Measurements from ENCODE around the gene C5orf24. TPM values are rescaled to one million over a fixed set of nuclear protein-coding genes. Genes with fewer than 3 reads are reported as not detected.
"Not testable (repeated sequence)": the region's sequence is repeated elsewhere in the genome, so short reads cannot be mapped to it uniquely, and the experiment has no call there.

C5orf24 gene
- 52.2 and 76.2 TPM in 2 replicates for total RNA-seq

DNA sequence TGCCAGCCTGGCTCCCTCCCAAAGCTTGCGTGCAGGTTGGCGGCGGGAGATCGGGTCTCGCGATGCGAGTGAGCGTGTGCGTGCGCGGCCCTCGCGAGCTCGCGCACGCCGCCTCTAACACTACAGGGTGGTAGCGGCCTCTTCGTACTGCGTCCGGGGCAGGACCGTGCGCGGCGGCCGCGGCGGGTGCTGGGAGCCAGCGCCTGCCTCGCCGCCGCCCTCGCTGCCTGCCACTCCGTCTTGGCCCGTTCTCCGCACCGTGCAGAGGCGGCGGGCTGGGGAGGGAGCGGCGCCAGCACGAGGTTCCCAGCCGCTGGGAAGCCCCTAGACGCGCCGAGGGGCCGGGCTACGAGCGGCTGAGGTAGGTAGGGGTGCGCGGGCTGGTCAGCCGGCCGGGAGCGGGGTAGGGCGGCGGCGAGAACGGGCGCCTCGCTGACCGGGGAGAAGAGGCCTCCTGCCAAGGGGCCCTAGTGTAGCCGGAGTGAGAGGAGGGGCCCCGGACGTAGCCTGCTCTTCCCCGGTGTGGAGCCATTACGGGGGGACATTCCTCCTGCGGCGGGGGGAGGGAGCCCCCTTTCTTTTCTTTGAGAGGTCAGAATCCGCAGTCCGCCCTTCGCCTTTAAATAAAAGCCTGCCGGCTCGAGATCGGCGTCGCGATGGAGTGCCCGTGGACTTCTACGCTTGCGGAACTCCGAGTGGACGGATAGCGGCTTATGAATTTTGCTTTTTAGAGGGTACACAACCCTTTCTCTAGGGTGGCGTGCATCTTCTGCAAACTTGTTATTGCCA is at the start of gene C5orf24:
Gene C5orf24, plus strand, starts transcription at position 117 of the 789 bp plus-strand sequence. CDS start 8,933 bp downstream, outside the sequence.
- peak; percentile 99 for DNase-seq

GRCh38 chr5:134798468-134798867 is 47.3 kb upstream of the C5orf24 start:
- no peak for DNase-seq

GRCh38 chr5:134803821-134804220 is 41.9 kb upstream of the C5orf24 start:
- DNase-seq, result no peak

GRCh38 chr5:134813407-134813806 is 32.4 kb upstream of the C5orf24 start:
- no peak for DNase-seq

DNA sequence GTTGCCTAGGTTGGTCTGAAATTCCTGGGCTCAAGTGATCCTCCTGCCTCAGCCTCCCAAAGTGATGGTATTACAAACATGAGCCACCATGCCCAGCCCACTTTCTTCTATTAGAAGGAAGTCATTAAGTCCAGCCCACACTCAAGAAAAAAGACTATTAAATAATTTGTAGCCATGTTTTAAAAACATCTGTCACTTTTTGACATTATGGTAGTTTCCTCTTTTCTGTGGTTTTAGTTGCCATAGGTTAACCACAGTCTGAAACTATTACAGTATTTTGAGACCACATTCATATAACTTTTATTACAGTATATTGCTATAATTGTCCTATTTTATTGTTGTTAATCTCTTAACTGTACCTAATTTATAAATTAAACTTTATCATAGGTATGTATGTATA is 31.9 kb upstream of the C5orf24 start:
- no peak for DNase-seq

GRCh38 chr5:134817006-134817405 is 28.8 kb upstream of the C5orf24 start:
- DNase-seq, result no peak

- DNase-seq, result no peak
These were observed 27.0 kb upstream of the C5orf24 start for GRCh38 chr5:134818776-134819175.

- no peak for DNase-seq
These were observed 26.3 kb upstream of the C5orf24 start for GRCh38 chr5:134819407-134819963.

DNA sequence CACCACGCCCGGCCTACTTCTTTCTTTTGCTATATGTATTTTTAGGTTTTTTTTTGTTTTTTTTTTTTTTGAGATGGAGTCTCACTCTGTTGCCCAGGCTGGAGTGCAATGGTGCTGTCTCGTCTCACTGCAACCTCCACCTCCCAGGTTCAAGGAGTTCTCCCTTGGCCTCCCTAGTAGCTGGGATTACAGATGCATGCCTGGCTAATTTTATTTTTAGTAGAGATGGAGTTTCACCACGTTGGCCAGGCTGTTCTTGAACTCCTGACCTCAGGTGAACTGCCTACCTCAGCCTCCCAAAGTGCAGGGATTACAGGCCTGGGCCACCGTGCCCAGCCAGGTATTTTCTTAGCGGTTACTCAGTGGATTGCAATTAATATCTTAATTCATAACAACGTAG is 23.9 kb upstream of the C5orf24 start:
- DNase-seq, result no peak

DNA sequence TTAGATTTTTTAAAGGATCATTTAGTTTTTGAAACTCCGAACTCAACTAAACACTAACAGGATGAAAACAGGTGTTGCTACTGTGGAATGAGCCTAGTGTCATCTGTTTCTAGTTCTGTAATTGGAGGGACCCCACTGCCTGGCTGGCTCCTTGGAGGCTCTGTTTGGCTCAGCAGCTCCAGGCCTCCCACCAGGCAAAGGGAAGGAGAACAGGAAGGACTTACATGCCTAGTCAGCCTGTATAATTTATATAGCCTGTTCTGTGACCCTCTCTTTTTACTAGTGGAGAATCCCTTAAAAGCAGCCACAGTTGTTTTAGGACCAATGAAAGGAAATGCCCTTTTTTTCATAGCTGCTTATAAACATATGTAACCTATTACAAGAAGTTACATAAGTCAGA is 21.1 kb upstream of the C5orf24 start:
- no peak for DNase-seq

DNA sequence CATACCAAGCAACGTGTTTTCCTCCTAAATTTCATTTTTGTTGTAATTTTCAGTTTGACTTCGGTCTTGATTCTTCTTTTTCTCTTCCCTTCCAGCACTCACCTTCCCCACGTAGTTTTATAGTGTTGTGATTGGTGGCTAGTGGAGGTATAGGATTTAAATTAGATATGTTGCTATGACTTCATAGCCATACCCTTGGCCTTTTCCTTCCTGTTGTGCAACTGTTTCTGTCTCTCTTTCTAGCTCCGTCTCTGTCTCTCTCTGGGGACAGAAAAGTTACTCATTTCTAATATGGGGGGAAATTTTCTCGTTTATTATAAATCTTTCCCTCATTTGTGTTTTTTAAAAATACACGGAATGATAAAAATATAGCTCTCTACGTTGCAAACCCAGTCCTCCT is 20.6 kb upstream of the C5orf24 start:
- DNase-seq, result no peak

GRCh38 chr5:134833340-134834032 is 12.3 kb upstream of the C5orf24 start:
- no peak for DNase-seq

DNA sequence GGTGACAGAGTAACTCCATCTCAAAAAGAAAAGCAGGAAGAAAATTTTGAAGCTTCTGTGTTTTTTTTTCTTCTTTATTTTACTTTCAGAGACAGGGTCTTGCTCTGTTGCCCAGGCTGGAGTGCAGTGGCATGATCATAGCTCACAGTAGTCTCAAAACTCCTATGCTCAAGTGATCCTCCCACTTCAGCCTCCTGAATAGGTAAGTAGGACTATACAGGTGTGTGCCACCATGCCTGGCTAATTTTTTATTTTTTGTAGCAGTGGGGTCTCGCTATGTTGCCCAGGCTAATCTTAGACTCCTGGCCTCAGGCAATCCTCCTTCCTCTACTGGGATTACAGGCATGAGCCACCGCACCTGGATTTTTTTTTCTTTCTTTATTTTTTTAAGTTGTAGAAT is 10.1 kb upstream of the C5orf24 start:
- no peak for DNase-seq

DNA sequence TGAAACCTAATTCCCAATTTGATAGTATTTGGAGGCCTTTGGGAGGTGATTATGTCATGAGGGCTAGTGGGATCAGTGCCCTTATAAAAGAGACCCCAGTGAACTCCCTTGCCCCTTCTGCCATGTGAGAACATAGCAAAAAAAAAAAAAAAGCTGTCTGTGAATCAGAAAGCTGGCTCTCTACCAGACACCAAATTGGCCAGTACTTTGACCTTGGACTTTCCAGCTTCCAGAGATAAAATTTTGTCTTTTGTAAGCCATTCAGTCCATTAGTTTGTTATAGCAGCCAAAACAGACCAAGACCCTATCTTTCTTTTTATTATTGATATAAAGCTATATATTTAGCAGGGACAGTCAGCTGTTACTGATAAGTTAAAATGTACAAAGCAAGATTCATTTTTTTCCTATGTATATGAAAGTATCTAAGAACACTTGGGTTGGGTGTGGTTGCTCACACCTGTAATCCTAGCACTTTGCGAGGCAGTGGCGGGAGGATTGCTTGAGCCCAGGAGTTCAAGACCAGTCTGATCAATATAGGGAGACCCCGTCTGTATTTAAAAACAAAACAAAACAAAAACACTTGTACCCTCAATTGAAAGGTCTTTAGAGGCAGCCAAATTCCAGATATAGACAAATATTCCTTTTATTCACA is 8.1 kb upstream of the C5orf24 start:
- DNase-seq, result no peak

DNA sequence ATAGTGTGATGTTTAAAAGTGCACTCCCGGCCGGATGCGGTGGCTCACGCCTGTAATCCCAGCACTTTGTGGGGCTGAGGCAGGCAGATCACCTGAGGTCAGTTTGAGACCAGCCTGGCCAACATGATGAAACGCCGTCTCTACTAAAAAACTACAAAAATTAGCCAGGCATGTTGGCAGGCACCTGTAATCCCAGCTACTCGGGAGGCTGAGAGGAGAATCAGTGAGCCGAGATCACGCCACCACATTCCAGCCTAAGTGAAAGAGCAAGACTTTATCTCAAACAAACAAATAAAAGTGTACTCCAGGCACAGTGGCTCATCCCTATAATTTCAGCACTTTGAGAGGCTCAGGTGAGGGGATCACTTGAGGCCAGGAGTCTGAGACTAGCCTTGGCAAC is 7.4 kb upstream of the C5orf24 start:
- not testable (repeated sequence) for DNase-seq

GRCh38 chr5:134840811-134841210 is 5.0 kb upstream of the C5orf24 start:
- no peak for DNase-seq

- DNase-seq, result no peak
These were observed 1.5 kb upstream of the C5orf24 start for GRCh38 chr5:134844252-134844651.

- DNase-seq, result peak; percentile 63
These were observed 375 bp upstream of the C5orf24 start for GRCh38 chr5:134845335-134845851.

DNA sequence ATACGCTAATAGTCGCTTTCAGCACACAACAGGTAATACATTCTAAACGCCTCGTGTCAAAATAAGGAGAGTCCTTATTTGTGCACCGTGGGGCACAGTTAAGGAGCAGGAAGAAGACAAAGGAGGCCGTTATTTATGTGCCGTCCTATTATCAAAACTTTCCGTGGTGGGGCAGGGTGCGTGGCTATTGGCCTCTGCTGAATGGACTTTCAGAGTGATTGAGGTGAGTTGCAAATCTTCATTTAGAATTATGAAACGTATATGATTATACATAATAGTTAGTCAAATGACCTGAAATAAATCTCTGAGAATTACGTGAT is 833 bp downstream of the C5orf24 start:
- peak; percentile 51 for DNase-seq

DNA sequence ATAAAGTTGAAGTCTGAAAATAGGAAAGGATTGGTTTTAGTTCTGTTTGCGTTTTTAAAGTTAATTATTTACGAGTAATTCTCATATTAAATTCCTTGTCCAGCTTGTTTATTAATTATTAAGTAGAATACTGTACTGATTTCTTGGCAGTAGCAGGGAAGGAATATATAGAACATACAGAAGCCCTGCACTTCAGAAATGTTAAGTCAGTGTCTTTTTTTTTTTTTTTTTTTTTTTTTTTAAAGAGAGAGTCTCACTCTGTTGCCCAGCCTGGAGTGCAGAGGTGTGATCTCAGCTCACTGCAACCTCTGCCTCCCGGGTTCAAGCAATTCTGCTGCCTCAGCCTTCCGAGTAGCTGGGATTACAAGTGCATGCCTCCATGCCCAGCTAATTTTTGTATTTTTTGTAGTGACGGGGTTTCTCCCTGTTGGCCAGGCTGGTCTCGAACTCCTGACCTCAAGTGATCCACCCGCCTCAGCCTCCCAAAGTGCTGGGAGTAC is 3.7 kb downstream of the C5orf24 start:
- DNase-seq, result not testable (repeated sequence)

- DNase-seq, result peak; percentile 53
These were observed 5.6 kb downstream of the C5orf24 start for GRCh38 chr5:134851307-134851923.

- DNase-seq, result not testable (repeated sequence)
These were observed 10.7 kb downstream of the C5orf24 start for GRCh38 chr5:134856465-134856864.

GRCh38 chr5:134857401-134857800 is 11.6 kb downstream of the C5orf24 start:
- no peak for DNase-seq
